Muscle layer of colon (tissue), 2 donors: ENCODE measurements around the gene CMTM2.
A peak's percentile ranks its signal among the peaks of the same experiment; 100 is the strongest.

ENCODE experiments used
- H3K27ac ChIP-seq: one replicate; pipeline ENCODE4 v1.7.0; 2013; ENCODE audit warnings: low read depth, mild to moderate bottlenecking, low read length, moderate library complexity
- H3K27me3 ChIP-seq, 2 donors: one replicate each; pipeline ENCODE4 v1.7.0; 2013; ENCODE audit warnings: low read length in 2 of 2, mild to moderate bottlenecking in 2 of 2; ENCODE audit not compliant: insufficient read depth in 2 of 2, control insufficient read depth in 1 of 2
- H3K36me3 ChIP-seq: one replicate; pipeline ENCODE4 v1.7.0; 2013; ENCODE audit warnings: mild to moderate bottlenecking, low read length; ENCODE audit not compliant: insufficient read depth
- H3K4me1 ChIP-seq: one replicate; pipeline ENCODE4 v1.7.0; 2013; ENCODE audit warnings: mild to moderate bottlenecking, low read length; ENCODE audit not compliant: insufficient read depth
- H3K4me3 ChIP-seq, 2 donors: one replicate each; pipeline ENCODE4 v1.7.0; 2013; ENCODE audit warnings: low read length in 2 of 2, low read depth in 1 of 2, mild to moderate bottlenecking in 1 of 2, moderate library complexity in 1 of 2
- H3K9ac ChIP-seq: one replicate; pipeline ENCODE4 v1.7.0; 2013; ENCODE audit warnings: low read length
- H3K9me3 ChIP-seq: one replicate; pipeline ENCODE4 v1.7.0; 2013; ENCODE audit warnings: mild to moderate bottlenecking, low read length
- donor health status: abdominal sarcoma.
- donor health status: Adenocarcinoma of cecum.

CMTM2 gene

GRCh38 chr16:66544016-66544757, 35.1 kb upstream of the CMTM2 start:
- Histone ChIP-seq H3K27ac (no peak overlapping the region), H3K36me3 (peaks cover 24% of the 10 kb centered on the region), H3K4me3 (no peak overlapping the region), H3K4me1 (peaks cover 16% of the 10 kb centered on the region), H3K27me3 (no peaks in the 10 kb centered on the region), H3K9ac (no peak overlapping the region), H3K9me3 (no peaks in the 10 kb centered on the region)

GRCh38 chr16:66547101-66547989, 31.9 kb upstream of the CMTM2 start:
- Histone ChIP-seq H3K9ac (no peak overlapping the region), H3K9me3 (no peaks in the 10 kb centered on the region), H3K27me3 (no peaks in the 10 kb centered on the region), H3K4me3 (no peak overlapping the region), H3K27ac (no peak overlapping the region), H3K36me3 (peaks cover 18% of the 10 kb centered on the region), H3K4me1 (peaks cover 32% of the 10 kb centered on the region)

GRCh38 chr16:66548068-66548467, 31.2 kb upstream of the CMTM2 start:
- H3K27me3 ChIP-seq, result no peaks in the 10 kb centered on the region
- H3K9me3 ChIP-seq, result no peaks in the 10 kb centered on the region
- no peak overlapping the region for H3K27ac ChIP-seq
- no peak overlapping the region for H3K9ac ChIP-seq
- peak overlapping the region in 1 of 2 donors; percentile 3 for H3K4me3 ChIP-seq
- peaks cover 17% of the 10 kb centered on the region for H3K36me3 ChIP-seq
- peaks cover 32% of the 10 kb centered on the region for H3K4me1 ChIP-seq

GRCh38 chr16:66548868-66549267, 30.4 kb upstream of the CMTM2 start:
- peaks cover 9% of the 10 kb centered on the region for H3K36me3 ChIP-seq
- peaks cover 40% of the 10 kb centered on the region for H3K4me1 ChIP-seq
- H3K27ac ChIP-seq, result peak overlapping the region; percentile 90
- H3K27me3 ChIP-seq, result no peaks in the 10 kb centered on the region
- H3K4me3 ChIP-seq, result peak overlapping the region; percentile 54 to 88
- H3K9ac ChIP-seq, result peak overlapping the region; percentile 90
- H3K9me3 ChIP-seq, result no peaks in the 10 kb centered on the region

GRCh38 chr16:66549284-66550131, 29.8 kb upstream of the CMTM2 start, which contains the start of gene TK2:
Gene TK2 (minus strand): TSS chr16:66550122. CDS start chr16:66550061, 61 bp downstream.
- Histone ChIP-seq H3K27ac (peak within 1 kb of the TSS; percentile 90), H3K4me1 (peaks cover 46% of the 10 kb centered on the region), H3K9ac (peak within 1 kb of the TSS; percentile 90), H3K36me3 (peaks cover 4% of the 10 kb centered on the region), H3K9me3 (no peaks in the 10 kb centered on the region), H3K4me3 (peak within 1 kb of the TSS; percentile 54 to 88), H3K27me3 (no peaks in the 10 kb centered on the region)

GRCh38 chr16:66551348-66551759, 27.9 kb upstream of the CMTM2 start:
- Histone ChIP-seq H3K27ac (peak overlapping the region; percentile 98), H3K9me3 (no peaks in the 10 kb centered on the region), H3K4me1 (peaks cover 46% of the 10 kb centered on the region), H3K4me3 (peak overlapping the region in 1 of 2 donors; percentile 89), H3K36me3 (peaks cover 4% of the 10 kb centered on the region), H3K27me3 (no peaks in the 10 kb centered on the region), H3K9ac (no peak overlapping the region)

GRCh38 chr16:66551788-66552285, 27.4 kb upstream of the CMTM2 start:
- H3K27me3 ChIP-seq, result no peaks in the 10 kb centered on the region
- peaks cover 46% of the 10 kb centered on the region for H3K4me1 ChIP-seq
- H3K9me3 ChIP-seq, result no peaks in the 10 kb centered on the region
- peak overlapping the region; percentile 62 to 89 for H3K4me3 ChIP-seq
- peak overlapping the region; percentile 86 for H3K9ac ChIP-seq
- H3K36me3 ChIP-seq, result peaks cover 4% of the 10 kb centered on the region
- peak overlapping the region; percentile 98 for H3K27ac ChIP-seq

GRCh38 chr16:66552286-66553177, 26.7 kb upstream of the CMTM2 start, which contains the start of gene CKLF:
Gene CKLF (plus strand): TSS chr16:66552576. CDS start chr16:66552716, 140 bp downstream.
- H3K27ac ChIP-seq, result peak within 1 kb of the TSS; percentile 98
- H3K4me3 ChIP-seq, result peak within 1 kb of the TSS; percentile 62 to 89
- no peaks in the 10 kb centered on the region for H3K27me3 ChIP-seq
- H3K9ac ChIP-seq, result peak within 1 kb of the TSS; percentile 86
- H3K4me1 ChIP-seq, result peaks cover 41% of the 10 kb centered on the region
- H3K9me3 ChIP-seq, result no peaks in the 10 kb centered on the region
- H3K36me3 ChIP-seq, result peaks cover 2% of the 10 kb centered on the region

GRCh38 chr16:66553223-66553622, 26.0 kb upstream of the CMTM2 start:
- Histone ChIP-seq H3K9ac (no peak overlapping the region), H3K9me3 (no peaks in the 10 kb centered on the region), H3K27me3 (no peaks in the 10 kb centered on the region), H3K36me3 (peaks cover 5% of the 10 kb centered on the region), H3K4me3 (peak overlapping the region; percentile 62 to 89), H3K4me1 (peaks cover 38% of the 10 kb centered on the region), H3K27ac (no peak overlapping the region)

- H3K4me1 ChIP-seq, result peaks cover 30% of the 10 kb centered on the region
- peaks cover 13% of the 10 kb centered on the region for H3K36me3 ChIP-seq
- H3K27ac ChIP-seq, result no peak overlapping the region
- H3K9me3 ChIP-seq, result no peaks in the 10 kb centered on the region
- no peaks in the 10 kb centered on the region for H3K27me3 ChIP-seq
- no peak overlapping the region for H3K9ac ChIP-seq
- H3K4me3 ChIP-seq, result no peak overlapping the region
Observed at GRCh38 chr16:66554021-66554420, 25.2 kb upstream of the CMTM2 start.
